ENCODE results near the gene AK6.

GRCh38 chr5:69341520-69342161 is 27.7 kb downstream of the AK6 start:
- no peak for TF ChIP-seq POLR2A (IDR thresholded peaks at IDR 0.05; ENCODE audit: low read length)
- no peak for TF ChIP-seq GATA1 (IDR thresholded peaks at IDR 0.05; ENCODE audit: low read depth, low read length)

All from erythroblast (primary cell).